DND-41 (cell line): ENCODE data around the gene NF1.

ENCODE experiments used
- ATAC-seq: fragments of 200-7000 bp; cut with Tn5 transposase; 3 replicates; pipeline ENCODE4 v1.9.1; 2021; ENCODE audit warnings: low read depth; ENCODE audit not compliant: insufficient read depth
- DNase-seq: peaks from one replicate; pipeline ENCODE4 v3.0.0-alpha.2; 2020
- H2AFZ ChIP-seq: 2 replicates; pipeline ENCODE4 v1.6.0; 2012; ENCODE audit warnings: low read depth, low read length
- H3K27ac ChIP-seq: 2 replicates; pipeline ENCODE4 v1.5.1; 2012; ENCODE audit warnings: low read length, inconsistent platforms
- H3K27me3 ChIP-seq: fragments of 200-600 bp; sonication (generic); 2 replicates; pipeline ENCODE4 v1.6.0; 2012; ENCODE audit warnings: low read length, mild to moderate bottlenecking, inconsistent platforms; ENCODE audit not compliant: insufficient read depth, poor library complexity
- H3K36me3 ChIP-seq: 2 replicates; pipeline ENCODE4 v1.5.1; 2012; ENCODE audit warnings: low read length, inconsistent platforms; ENCODE audit not compliant: insufficient read depth
- H3K4me1 ChIP-seq: 2 replicates; pipeline ENCODE4 v1.5.1; 2012; ENCODE audit warnings: mild to moderate bottlenecking, low read length; ENCODE audit not compliant: insufficient read depth
- H3K4me2 ChIP-seq: 2 replicates; pipeline ENCODE4 v1.6.0; 2012; ENCODE audit warnings: mild to moderate bottlenecking, moderate library complexity, low read length, inconsistent platforms; ENCODE audit not compliant: insufficient read depth
- H3K4me3 ChIP-seq, 2 experiments: fragments of 200-600 bp in 1 of 2; shearing (Covaris generic) in 1 of 2; 2 replicates each; pipeline ENCODE4 v1.5.1; 2012 to 2016; ENCODE audit warnings: inconsistent platforms in 2 of 2, low read length in 2 of 2, mild to moderate bottlenecking in 2 of 2, low read depth in 1 of 2, moderate library complexity in 1 of 2
- H3K79me2 ChIP-seq: 2 replicates; pipeline ENCODE4 v1.6.0; 2012; ENCODE audit warnings: low read length, inconsistent platforms; ENCODE audit not compliant: insufficient read depth
- H3K9ac ChIP-seq: 2 replicates; pipeline ENCODE4 v1.6.0; 2012; ENCODE audit warnings: low read depth, mild to moderate bottlenecking, inconsistent platforms, low read length, moderate library complexity
- H3K9me3 ChIP-seq: 2 replicates; pipeline ENCODE4 v1.5.1; 2012; ENCODE audit warnings: low read length, moderate library complexity, mild to moderate bottlenecking, inconsistent platforms; ENCODE audit not compliant: insufficient read depth, severe bottlenecking
- H4K20me1 ChIP-seq: 2 replicates; pipeline ENCODE4 v1.6.0; 2012; ENCODE audit warnings: low read length; ENCODE audit not compliant: insufficient read depth
- EZH2 ChIP-seq: IDR thresholded peaks from 3 replicates; pipeline ENCODE4 v1.6.1; 2012; ENCODE audit warnings: borderline replicate concordance, low read depth, mild to moderate bottlenecking, moderate library complexity, low read length, inconsistent platforms; ENCODE audit not compliant: severe bottlenecking
- TF ChIP-seq, protein P1 (sequence below): IDR thresholded peaks from 2 replicates; pipeline ENCODE4 v1.5.1; 2012; ENCODE audit warnings: borderline replicate concordance, low read length, moderate library complexity, mild to moderate bottlenecking; ENCODE audit not compliant: poor library complexity, severe bottlenecking; ENCODE audit errors: extremely low read depth

Gene NF1

DNA sequence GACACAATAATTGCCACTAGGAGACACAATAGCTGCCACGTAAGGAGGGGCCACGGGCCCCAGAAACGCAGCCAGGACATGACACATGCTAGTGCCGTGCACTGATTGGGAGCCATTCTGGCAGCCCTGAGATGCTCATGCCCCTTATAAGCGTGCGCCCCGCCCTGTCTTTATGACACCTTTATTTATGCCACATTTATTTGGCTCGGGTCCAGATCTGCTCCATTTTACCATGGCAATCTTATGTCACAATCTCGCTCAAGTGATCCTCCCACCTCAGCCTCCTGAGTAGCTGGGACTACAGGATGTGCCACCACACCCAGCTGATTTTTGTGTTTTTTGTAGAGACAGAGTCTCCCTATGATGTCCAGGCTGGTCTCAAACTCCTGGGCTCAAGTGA lies 43.8 kb upstream of the NF1 start:
- TF ChIP-seq, protein P1, sequence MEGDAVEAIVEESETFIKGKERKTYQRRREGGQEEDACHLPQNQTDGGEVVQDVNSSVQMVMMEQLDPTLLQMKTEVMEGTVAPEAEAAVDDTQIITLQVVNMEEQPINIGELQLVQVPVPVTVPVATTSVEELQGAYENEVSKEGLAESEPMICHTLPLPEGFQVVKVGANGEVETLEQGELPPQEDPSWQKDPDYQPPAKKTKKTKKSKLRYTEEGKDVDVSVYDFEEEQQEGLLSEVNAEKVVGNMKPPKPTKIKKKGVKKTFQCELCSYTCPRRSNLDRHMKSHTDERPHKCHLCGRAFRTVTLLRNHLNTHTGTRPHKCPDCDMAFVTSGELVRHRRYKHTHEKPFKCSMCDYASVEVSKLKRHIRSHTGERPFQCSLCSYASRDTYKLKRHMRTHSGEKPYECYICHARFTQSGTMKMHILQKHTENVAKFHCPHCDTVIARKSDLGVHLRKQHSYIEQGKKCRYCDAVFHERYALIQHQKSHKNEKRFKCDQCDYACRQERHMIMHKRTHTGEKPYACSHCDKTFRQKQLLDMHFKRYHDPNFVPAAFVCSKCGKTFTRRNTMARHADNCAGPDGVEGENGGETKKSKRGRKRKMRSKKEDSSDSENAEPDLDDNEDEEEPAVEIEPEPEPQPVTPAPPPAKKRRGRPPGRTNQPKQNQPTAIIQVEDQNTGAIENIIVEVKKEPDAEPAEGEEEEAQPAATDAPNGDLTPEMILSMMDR, result no peak
- TF ChIP-seq EZH2, result no peak
- no peaks in the 10 kb centered on the region for H3K9me3 ChIP-seq
- no peaks in the 10 kb centered on the region for H3K27me3 ChIP-seq
- no peak overlapping the region for H3K9ac ChIP-seq
- no peaks in the 10 kb centered on the region for H3K4me1 ChIP-seq
- no peak overlapping the region for H2AFZ ChIP-seq
- DNase-seq (no peak), ATAC-seq (no peak)
- H3K36me3 ChIP-seq, result no peaks in the 10 kb centered on the region
- no peak overlapping the region for H3K4me2 ChIP-seq
- no peaks in the 10 kb centered on the region for H3K79me2 ChIP-seq
- no peaks in the 10 kb centered on the region for H4K20me1 ChIP-seq
- H3K27ac ChIP-seq, result no peak overlapping the region
- no peak overlapping the region for H3K4me3 ChIP-seq

DNA sequence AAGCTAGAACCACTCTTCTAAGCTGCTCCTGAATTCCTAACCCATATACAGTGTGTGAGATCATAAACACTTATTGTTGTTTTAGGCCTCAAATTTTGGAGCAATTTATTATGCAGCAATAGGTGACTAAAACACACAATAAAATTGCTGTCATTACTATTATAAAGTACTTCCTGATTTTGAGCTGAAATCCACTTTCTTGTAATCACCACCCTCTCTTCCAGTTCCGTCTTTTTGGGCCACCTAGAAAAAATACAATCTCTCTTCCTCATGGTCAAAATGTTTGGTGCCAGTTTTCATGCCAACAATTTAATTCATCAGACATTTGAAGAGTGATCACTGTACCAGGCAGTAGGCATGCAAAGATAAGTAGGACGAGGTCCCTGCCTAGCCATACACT lies 43.3 kb upstream of the NF1 start:
- no peak for TF ChIP-seq EZH2
- TF ChIP-seq, protein P1, result no peak
- H3K9me3 ChIP-seq, result no peaks in the 10 kb centered on the region
- H4K20me1 ChIP-seq, result no peaks in the 10 kb centered on the region
- H2AFZ ChIP-seq, result no peak overlapping the region
- no peak overlapping the region for H3K9ac ChIP-seq
- no peaks in the 10 kb centered on the region for H3K79me2 ChIP-seq
- no peaks in the 10 kb centered on the region for H3K4me1 ChIP-seq
- H3K27me3 ChIP-seq, result no peaks in the 10 kb centered on the region
- no peak overlapping the region for H3K4me2 ChIP-seq
- no peak for ATAC-seq
- no peak overlapping the region for H3K4me3 ChIP-seq
- H3K36me3 ChIP-seq, result no peaks in the 10 kb centered on the region
- no peak for DNase-seq
- H3K27ac ChIP-seq, result no peak overlapping the region

DNA sequence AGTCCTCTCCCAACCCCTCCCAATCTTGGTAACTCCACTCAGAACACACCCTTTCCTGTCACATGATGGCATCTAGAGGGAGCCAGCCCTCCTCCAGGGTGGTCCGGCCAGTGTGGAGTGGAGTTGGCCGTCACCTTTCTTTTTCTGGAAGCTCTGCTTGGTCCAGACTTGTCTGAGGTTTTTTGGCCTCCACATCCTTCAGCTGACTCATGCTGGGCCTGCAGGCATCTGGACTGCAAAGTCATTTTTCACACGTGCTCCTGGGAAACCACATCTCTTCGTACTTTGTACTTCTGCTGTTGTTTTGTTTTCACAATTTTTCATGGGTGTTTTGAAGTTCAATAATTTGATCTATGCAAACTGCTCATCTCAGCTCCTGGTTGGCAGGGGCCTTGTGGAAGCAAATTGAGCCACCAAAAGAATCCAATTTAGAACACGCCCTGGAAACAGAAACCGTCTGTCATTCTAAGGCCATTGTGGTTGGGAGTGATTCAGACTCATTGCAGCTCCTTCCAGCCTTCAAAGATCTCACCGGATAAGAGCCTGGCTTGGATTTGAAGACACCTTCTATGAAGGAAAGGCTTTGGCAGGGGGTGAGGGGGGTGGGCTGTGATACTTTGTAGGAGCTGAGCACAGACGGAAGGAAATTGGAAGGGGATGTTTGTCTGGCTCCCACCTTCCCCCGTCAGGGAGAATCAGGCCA lies 42.4 kb upstream of the NF1 start:
- no peaks in the 10 kb centered on the region for H4K20me1 ChIP-seq
- DNase-seq, result no peak
- no peaks in the 10 kb centered on the region for H3K36me3 ChIP-seq
- no peaks in the 10 kb centered on the region for H3K9me3 ChIP-seq
- H3K27ac ChIP-seq, result no peak overlapping the region
- H3K79me2 ChIP-seq, result no peaks in the 10 kb centered on the region
- H3K4me3 ChIP-seq, result no peak overlapping the region
- H3K9ac ChIP-seq, result no peak overlapping the region
- H2AFZ ChIP-seq, result no peak overlapping the region
- no peak for ATAC-seq
- H3K27me3 ChIP-seq, result no peaks in the 10 kb centered on the region
- H3K4me1 ChIP-seq, result no peaks in the 10 kb centered on the region
- TF ChIP-seq, protein P1, result no peak
- TF ChIP-seq EZH2, result no peak
- H3K4me2 ChIP-seq, result no peak overlapping the region
